IPS-18c (cell line): Measurements from ENCODE around the gene PLCB2.

Experiments
- H3K4me3 ChIP-seq: 2 replicates; pipeline ENCODE4 v1.7.0; 2013; ENCODE audit warnings: low read depth, mild to moderate bottlenecking, low read length, moderate library complexity; ENCODE audit not compliant: insufficient read depth
- H3K9me3 ChIP-seq: one replicate; pipeline ENCODE4 v1.6.1; 2013; ENCODE audit warnings: mild to moderate bottlenecking, low read length, moderate library complexity; ENCODE audit not compliant: control insufficient read depth, insufficient read depth

PLCB2 gene

DNA sequence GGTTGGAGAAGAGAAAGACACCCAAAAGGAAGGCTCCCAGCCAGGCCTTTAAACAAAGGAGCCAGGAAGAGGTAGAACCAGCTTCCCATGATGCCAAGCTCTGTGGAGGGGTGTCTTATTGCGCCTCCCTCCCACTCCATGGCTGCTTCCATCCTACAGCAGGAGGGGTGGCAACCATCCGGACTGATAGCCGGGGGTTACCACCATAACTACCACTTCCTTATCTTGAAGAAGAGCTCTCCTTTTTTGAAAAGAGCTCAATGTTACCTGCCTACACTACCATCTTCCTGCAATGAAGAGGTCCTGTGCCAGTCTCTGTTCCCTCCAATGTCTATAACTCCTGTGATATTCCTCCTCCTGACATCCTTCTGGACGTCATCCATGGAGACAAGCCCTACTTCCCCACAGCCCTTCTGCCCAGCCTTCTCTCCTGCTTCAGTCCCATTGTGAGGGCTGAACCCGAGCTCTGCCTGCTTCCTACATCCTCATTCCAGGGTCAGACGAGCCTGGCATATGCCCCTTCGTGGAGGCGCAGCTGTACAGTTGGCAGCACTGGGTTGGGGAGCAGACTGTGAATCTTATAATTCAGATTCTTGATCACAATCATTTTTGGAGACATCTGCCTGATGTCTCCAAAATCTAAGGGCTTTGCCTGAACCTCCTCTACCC, 24.5 kb upstream of the PLCB2 start:
- H3K4me3 ChIP-seq = no peak overlapping the region
- H3K9me3 ChIP-seq = no peaks in the 10 kb centered on the region

DNA sequence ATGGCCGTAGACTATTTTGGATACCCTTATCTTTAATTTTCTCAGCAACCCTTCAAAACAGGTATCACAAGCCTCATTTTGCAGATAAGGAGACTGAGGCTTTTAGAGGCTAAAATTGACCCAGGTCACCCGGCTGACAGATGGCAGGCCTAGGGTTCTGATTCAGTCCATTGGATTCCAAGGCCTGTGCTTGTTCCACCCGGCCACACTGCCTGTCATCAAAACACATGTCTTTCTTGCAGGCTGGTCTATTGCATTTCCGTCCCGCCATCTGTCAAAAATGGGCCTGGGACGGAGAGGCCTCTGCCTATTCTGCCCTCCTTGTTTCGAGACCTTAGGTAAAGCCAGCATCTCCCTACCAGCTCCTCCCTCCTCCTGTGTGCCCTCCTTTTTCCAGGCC, 23.9 kb upstream of the PLCB2 start:
- Histone ChIP-seq H3K9me3 (no peaks in the 10 kb centered on the region), H3K4me3 (no peak overlapping the region)

GRCh38 chr15:40331026-40331425, 23.3 kb upstream of the PLCB2 start:
- Histone ChIP-seq H3K9me3 (no peaks in the 10 kb centered on the region), H3K4me3 (no peak overlapping the region)

DNA sequence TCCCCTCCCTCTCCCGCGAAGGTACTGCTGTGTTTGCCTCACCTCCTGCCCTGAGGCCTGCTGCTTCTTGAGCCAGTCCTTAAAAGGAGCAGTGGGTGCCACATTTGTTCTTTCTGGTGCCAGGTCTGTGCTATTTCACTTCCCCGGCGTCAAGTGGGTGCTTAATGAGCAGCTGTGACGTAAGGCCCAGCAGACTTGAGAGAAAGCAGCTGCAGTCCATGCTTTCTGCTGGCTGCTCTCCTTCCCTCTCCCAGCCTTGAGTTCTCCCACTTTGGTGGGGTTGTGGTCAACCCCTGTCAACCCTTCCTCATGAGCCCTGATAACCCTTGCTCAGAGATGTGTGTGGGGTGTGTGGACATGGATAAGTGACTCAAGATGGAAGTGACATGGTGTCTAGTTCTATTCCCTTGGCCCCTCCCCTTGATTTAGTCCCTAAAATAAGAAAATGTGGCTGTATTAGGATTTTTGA, 22.7 kb upstream of the PLCB2 start:
- H3K4me3 ChIP-seq = no peak overlapping the region
- no peaks in the 10 kb centered on the region for H3K9me3 ChIP-seq

- Histone ChIP-seq H3K9me3 (no peaks in the 10 kb centered on the region), H3K4me3 (no peak overlapping the region)
Measured at GRCh38 chr15:40329804-40330203, 22.1 kb upstream of the PLCB2 start.

DNA sequence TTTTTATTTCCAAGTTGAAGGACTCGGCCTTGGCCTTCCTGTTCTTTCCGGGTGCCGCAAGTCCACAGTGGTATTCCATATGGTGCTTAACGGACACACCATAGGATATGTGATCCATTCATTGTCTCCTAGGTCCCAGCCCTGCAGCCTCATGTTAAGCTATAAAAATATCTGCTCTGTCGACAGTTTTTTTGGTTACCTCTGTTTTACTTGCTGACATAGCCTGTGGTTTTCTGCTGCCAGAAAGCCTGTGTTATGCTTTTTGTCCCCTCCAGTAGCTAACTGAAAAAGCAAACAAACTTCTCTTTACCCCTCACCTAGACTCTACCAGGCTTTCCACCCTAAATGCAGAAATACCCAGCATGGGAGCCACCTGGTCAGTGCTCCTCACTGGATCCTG, 21.0 kb upstream of the PLCB2 start:
- H3K4me3 ChIP-seq = no peak overlapping the region
- no peaks in the 10 kb centered on the region for H3K9me3 ChIP-seq

DNA sequence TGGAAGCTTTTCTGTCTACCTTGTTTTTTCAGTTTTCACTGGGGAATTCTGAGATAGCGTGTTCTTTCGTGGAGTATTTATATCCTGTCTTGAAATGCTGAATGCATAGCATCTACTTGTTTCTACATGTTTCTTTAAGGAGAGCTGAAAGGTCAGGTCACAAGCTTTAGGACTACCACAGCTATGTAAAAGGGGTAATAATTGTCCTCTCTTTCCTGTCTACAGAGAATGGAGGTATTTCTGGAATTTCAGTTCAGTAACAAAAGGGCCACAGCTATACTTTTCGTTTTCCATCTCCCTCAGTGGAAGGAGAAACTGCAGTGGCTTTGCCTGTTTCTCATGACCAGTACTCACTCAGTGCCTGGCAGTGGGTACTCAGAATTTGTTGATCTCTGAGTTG, 20.4 kb upstream of the PLCB2 start:
- Histone ChIP-seq H3K9me3 (no peaks in the 10 kb centered on the region), H3K4me3 (no peak overlapping the region)

- H3K4me3 ChIP-seq = no peak overlapping the region
- no peaks in the 10 kb centered on the region for H3K9me3 ChIP-seq
Measured at GRCh38 chr15:40327457-40327856, 19.7 kb upstream of the PLCB2 start.

DNA sequence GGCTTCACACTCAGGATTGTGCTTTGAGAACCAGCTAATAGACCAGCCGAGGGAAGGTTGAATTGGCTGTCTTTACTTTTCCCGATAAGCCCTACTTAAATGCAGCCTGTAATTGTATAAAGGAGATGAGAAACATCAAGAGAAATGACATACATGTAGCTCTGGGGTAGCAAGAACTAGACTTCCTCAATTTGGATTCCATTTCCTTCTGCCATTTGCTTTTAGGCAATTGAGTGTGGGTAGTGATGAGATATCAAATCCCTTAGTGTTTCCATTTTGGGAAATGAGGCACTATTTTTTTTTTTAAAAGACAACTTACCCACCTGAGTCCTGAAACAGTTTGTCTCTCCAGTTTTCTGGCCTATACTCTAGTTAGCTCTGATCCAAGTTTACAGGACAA, 18.0 kb upstream of the PLCB2 start:
- no peak overlapping the region; the same call in 1 of the 2 replicates for H3K4me3 ChIP-seq

GRCh38 chr15:40325188-40325587, 17.5 kb upstream of the PLCB2 start:
- Histone ChIP-seq H3K4me3 (no peak overlapping the region), H3K9me3 (no peaks in the 10 kb centered on the region)

More for the DNA sequence above, 18.0 kb upstream of the PLCB2 start:
- H3K9me3 ChIP-seq = no peaks in the 10 kb centered on the region

DNA sequence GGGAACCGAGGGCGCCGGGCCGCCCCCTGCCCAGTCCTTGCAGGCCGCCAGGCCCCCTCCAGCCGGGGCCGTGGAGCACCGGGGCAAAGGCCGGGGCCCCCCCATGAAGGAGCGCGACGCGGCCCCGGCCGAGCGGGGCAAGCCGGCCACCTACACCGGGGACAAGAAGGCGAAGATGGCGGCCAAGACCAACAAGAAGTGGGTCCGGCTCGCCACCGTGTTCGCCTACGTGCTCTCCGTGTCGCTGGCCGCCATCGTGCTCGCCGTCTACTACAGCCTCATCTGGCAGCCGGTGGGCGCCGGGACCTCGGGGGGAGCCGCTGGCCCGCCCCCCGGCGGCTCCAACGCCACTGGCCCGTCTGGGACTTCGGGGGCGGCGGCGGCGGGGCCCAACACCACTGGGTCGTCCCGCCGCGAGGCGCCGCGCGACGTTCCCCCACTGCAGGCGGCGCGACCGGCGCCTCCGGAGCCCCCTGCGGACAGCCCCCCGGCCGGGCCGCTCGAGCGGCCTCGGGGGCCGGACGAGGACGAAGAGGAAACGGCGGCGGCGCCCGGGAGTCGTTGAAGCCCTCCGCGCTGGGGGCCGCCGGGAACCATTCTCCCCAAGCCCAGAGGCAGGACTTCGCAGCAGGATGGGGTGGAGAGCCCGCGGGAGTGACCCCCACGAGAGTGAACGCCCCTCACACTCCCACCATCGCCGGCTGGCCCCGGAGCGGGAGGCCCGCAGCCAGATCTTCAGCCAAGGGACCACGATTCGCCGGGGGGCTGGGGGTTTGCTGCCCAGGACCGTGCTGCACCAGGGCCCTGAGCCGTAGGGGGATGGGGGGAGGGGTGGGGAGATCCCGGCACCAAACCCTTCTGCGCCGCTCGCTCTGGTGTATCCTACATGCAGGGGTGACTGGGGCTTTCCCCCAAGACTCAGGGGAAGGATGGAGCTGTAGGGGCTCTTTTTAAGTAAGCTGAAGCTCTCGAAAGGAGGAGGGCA, 16.5 kb upstream of the PLCB2 start:
- H3K4me3 ChIP-seq = peak overlapping the region; percentile 75
- H3K9me3 ChIP-seq = no peaks in the 10 kb centered on the region

DNA sequence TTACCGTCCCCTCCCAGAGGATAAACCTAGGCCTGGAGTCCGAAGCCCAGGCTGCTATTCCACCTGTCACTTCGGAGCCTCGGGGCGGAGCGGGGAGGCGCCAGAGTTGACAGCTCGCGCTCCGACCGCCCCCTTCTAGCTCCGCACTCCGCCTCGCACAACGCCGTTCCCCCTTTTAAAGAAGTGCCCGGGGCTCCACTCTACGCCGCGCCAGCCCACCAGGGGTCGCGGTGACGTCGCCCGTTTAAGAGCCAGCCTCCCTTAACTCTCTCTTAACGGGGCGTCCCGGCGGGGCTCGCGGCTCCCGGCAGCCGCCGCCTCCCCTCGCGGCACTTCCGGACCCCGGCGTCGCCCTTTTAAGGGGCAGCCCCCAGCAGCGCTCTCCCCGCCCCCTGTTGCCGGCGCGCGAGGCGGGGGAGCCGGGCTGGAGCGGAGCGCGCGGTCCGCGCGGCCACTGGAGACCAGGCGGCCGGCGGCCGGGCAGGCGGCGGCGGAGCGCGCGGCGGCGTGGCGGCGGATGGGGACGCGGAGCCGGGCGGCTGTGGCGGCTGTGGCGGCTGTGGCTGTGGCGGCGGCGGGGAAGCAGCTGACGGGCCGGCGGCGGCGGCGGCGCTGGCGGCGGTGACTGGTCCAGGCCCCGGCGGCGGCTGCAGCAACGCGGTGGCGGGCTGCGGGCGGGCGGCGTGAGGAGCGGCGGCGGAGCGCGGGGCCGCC, 15.7 kb upstream of the PLCB2 start, which contains the start of gene INAFM2:
TSS of gene INAFM2 (plus strand) at position 454 of the 714 bp plus-strand sequence. CDS start 364 bp downstream, outside the sequence.
- Histone ChIP-seq H3K4me3 (peak within 1 kb of the TSS; percentile 75), H3K9me3 (no peaks in the 10 kb centered on the region)

DNA sequence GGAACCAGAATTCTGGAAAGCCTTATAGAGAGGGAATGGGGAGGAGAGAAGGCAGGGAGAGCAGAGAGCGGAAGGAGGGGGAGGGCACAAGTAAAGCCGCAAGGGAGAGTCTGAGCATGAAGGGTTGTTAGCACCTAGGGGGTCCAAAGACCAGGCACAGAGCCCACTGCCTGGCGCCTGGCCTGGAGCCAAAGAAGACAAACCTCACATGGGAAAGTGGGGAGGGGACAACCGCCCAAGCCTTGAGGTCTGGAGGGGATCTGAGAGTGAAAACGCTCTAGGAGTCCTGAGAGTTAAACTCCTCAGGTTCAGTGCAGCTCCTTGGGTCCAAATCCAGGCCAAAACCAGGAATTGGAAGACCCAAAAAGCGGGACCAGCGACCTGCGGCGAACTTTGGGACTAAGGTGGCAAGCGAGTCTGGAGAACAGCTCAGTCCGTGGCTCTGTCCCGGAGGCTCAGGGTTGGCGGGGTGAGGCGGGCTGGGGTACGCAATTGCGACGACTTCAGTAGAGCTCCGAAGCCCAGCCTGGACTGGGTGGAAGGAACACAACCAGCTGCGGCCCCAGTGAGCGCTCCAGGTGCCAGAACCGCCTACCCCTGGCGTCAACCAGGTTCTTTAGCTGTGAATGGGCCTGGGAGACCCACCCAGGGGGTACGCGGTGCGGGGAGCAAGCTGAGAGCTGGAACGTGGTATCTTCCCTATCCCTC, 14.9 kb upstream of the PLCB2 start:
- Histone ChIP-seq H3K4me3 (peak overlapping the region; percentile 26), H3K9me3 (no peaks in the 10 kb centered on the region)

- no peaks in the 10 kb centered on the region for H3K9me3 ChIP-seq
- H3K4me3 ChIP-seq = no peak overlapping the region
Measured at GRCh38 chr15:40320931-40321371, 13.2 kb upstream of the PLCB2 start.

GRCh38 chr15:40320409-40320808, 12.7 kb upstream of the PLCB2 start:
- Histone ChIP-seq H3K4me3 (no peak overlapping the region), H3K9me3 (no peaks in the 10 kb centered on the region)

- H3K4me3 ChIP-seq = no peak overlapping the region
- H3K9me3 ChIP-seq = no peaks in the 10 kb centered on the region
Measured at GRCh38 chr15:40317580-40317979, 9.8 kb upstream of the PLCB2 start.

- Histone ChIP-seq H3K4me3 (no peak overlapping the region), H3K9me3 (no peaks in the 10 kb centered on the region)
Measured at GRCh38 chr15:40316931-40317330, 9.2 kb upstream of the PLCB2 start.
